ENCODE data around the gene CCDC12.

DNA sequence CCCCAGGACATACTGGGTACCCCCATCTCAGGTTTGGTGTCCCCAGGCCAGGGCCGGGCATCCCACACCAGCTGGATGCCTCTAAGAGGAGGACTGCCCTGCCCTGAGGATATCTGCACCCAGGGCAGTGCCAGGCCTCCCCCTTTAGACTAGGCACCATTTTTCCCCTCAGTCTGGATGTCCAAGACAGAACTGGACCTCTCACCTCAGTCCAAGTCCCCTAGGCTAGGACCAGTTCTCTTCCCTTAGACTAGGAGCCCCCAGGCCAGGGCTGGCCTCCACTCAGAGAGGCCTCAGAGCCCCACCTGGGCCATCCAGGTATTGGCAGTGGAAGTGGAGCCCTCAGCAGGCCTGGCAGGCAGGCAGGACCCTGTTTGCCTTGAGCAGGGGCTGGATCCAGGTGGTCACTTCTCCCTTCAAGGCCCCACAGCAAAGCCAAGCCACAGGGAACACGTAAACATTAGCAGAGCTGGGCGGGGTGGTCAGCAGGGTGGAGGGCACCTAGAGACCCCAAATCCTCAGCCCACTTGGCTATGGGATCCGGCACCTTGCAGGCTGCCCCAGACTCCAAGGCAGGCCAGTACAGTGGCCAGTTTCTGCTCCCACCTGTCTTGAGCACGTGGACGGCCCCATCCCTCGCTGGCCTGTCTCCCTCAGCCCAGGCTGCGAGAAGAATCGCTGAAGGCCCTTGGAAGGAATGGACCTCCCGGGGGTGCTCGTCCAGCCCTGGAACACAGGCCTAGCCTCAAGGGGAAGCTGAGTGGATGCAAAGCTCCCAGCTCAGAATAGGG, 70.7 kb downstream of the CCDC12 start:
- TF ChIP-seq, protein P1, sequence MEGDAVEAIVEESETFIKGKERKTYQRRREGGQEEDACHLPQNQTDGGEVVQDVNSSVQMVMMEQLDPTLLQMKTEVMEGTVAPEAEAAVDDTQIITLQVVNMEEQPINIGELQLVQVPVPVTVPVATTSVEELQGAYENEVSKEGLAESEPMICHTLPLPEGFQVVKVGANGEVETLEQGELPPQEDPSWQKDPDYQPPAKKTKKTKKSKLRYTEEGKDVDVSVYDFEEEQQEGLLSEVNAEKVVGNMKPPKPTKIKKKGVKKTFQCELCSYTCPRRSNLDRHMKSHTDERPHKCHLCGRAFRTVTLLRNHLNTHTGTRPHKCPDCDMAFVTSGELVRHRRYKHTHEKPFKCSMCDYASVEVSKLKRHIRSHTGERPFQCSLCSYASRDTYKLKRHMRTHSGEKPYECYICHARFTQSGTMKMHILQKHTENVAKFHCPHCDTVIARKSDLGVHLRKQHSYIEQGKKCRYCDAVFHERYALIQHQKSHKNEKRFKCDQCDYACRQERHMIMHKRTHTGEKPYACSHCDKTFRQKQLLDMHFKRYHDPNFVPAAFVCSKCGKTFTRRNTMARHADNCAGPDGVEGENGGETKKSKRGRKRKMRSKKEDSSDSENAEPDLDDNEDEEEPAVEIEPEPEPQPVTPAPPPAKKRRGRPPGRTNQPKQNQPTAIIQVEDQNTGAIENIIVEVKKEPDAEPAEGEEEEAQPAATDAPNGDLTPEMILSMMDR (conservative IDR thresholded peaks at IDR 0.05): no peak
- no peak for TF ChIP-seq ZFX (IDR thresholded peaks at IDR 0.05)
